GM18498 (cell line): ENCODE measurements around the gene CASZ1.

ENCODE experiments used
- ATAC-seq: cut with Tn5 transposase; IDR thresholded peaks from one replicate; pipeline ENCODE4 v1.9.1; 2021; ENCODE audit warnings: mild to moderate bottlenecking, moderate library complexity; ENCODE audit not compliant: unreplicated experiment

Gene CASZ1

GRCh38 chr1:10823000-10823401, 26.6 kb upstream of the CASZ1 start:
- ATAC-seq = no peak

GRCh38 chr1:10821388-10821787, 24.9 kb upstream of the CASZ1 start:
- no peak for ATAC-seq

- ATAC-seq = no peak
Observed at GRCh38 chr1:10820422-10820821, 24.0 kb upstream of the CASZ1 start.

GRCh38 chr1:10819198-10819901, 22.9 kb upstream of the CASZ1 start:
- no peak for ATAC-seq

GRCh38 chr1:10818262-10819197, 22.1 kb upstream of the CASZ1 start:
- no peak for ATAC-seq

- no peak for ATAC-seq
Observed at GRCh38 chr1:10816743-10817369, 20.4 kb upstream of the CASZ1 start.

- no peak for ATAC-seq
Observed at GRCh38 chr1:10816233-10816632, 19.8 kb upstream of the CASZ1 start.

- ATAC-seq = no peak
Observed at GRCh38 chr1:10815858-10816195, 19.4 kb upstream of the CASZ1 start.

GRCh38 chr1:10814976-10815857, 18.8 kb upstream of the CASZ1 start:
- no peak for ATAC-seq

GRCh38 chr1:10814312-10814711, 17.9 kb upstream of the CASZ1 start:
- ATAC-seq = no peak

- ATAC-seq = no peak
Observed at GRCh38 chr1:10813799-10814198, 17.4 kb upstream of the CASZ1 start.

GRCh38 chr1:10812387-10812915, 16.0 kb upstream of the CASZ1 start:
- ATAC-seq = no peak

- ATAC-seq = no peak
Observed at GRCh38 chr1:10808441-10808840, 12.0 kb upstream of the CASZ1 start.

- ATAC-seq = no peak
Observed at GRCh38 chr1:10806966-10807365, 10.5 kb upstream of the CASZ1 start.

GRCh38 chr1:10803971-10804820, 7.8 kb upstream of the CASZ1 start:
- no peak for ATAC-seq

- no peak for ATAC-seq
Observed at GRCh38 chr1:10802944-10803715, 6.7 kb upstream of the CASZ1 start.

- ATAC-seq = no peak
Observed at GRCh38 chr1:10800778-10801177, 4.3 kb upstream of the CASZ1 start.

- no peak for ATAC-seq
Observed at GRCh38 chr1:10799726-10800125, 3.3 kb upstream of the CASZ1 start.
